ENCODE results near the gene CFAP68. TPM values are rescaled to one million over a fixed set of nuclear protein-coding genes. Genes with fewer than 3 reads are reported as not detected.

CFAP68 gene
- total and polyA plus RNA-seq, 9 of the 15 experiments (the other 6 are each of a cell fraction or from before 2014, with no cell fraction given), result 22.8 to 72.3 (median 52.5) TPM

DNA sequence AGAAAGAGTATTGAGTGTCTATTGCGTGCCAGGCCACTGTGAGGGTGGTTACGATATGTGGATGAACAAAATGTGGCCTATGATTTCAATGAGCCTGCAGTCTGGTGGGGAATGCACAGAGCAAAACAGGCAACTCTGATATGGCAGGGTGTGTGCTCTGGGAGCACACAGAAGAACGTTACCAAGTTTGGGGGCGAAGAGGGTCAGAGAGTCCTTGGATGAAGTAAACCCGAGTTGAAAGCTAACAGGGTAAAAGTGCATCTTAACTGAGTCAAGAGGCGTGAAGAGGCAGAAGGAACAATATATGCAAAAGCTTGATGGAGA is 258 bp downstream of the CFAP68 start (continued):
- TF ChIP-seq ZNF609 (CRISPR knock-in tag; IDR thresholded peaks at IDR 0.05; ENCODE audit: borderline replicate concordance), result no peak
- TF ChIP-seq ZNF3 (CRISPR knock-in tag; IDR thresholded peaks at IDR 0.05), result no peak
- TF ChIP-seq RCOR1 (IDR thresholded peaks at IDR 0.05; ENCODE audit: borderline replicate concordance in 1 of 2, low read depth in 2 of 2, low read length in 2 of 2), result no peak
- TF ChIP-seq MEF2A (IDR thresholded peaks at IDR 0.05; ENCODE audit: control insufficient read depth, low read depth, low read length), result no peak
- no peak for TF ChIP-seq RFX1 (IDR thresholded peaks at IDR 0.05)
- TF ChIP-seq SNIP1 (IDR thresholded peaks at IDR 0.05; ENCODE audit: low read depth), result no peak
- TF ChIP-seq ZNF408 (CRISPR knock-in tag; IDR thresholded peaks at IDR 0.05; ENCODE audit: low read depth), result no peak
- no peak for TF ChIP-seq HDAC3 (IDR thresholded peaks at IDR 0.05; ENCODE audit: borderline replicate concordance, partially characterized antibody)
- no peak for TF ChIP-seq SRSF3 (IDR thresholded peaks at IDR 0.05; ENCODE audit: insufficient read depth, low read length)
- no peak for TF ChIP-seq ZNF253 (CRISPR knock-in tag; conservative IDR thresholded peaks at IDR 0.05)
- TF ChIP-seq PHB2 (IDR thresholded peaks at IDR 0.05; ENCODE audit: low read depth), result no peak
- TF ChIP-seq CBX3 (IDR thresholded peaks at IDR 0.05; ENCODE audit: borderline replicate concordance in 1 of 2, low read length in 2 of 2), result 0 out of 3 replicates have a peak, but pooled peaks of 1 of the 2 experiments have one; percentile 7
- TF ChIP-seq MAZ (CRISPR knock-in tag; conservative IDR thresholded peaks at IDR 0.05 in 1 of 2, IDR thresholded peaks at IDR 0.05 in 1 of 2), result no peak
- TF ChIP-seq CBX2 (IDR thresholded peaks at IDR 0.05; ENCODE audit: insufficient read depth, low read length, poor library complexity, severe bottlenecking), result no peak
- TF ChIP-seq TAF7 (tag; IDR thresholded peaks at IDR 0.05), result no peak
- TF ChIP-seq EHMT2 (IDR thresholded peaks at IDR 0.05), result no peak
